GM10248 (cell line): ENCODE results near the gene GARIN5A.

Source experiments
- CTCF ChIA-PET: fragments of 300-600 bp; sonication (Branson Sonifier 250); formaldehyde crosslinking; extraction: SDS; loops from one replicate; lab custom pipeline; 2021; ENCODE audit warnings: antibody characterized with exemption; lab: Yijun Ruan, JAX
- POLR2A ChIA-PET: fragments of 350-650 bp; sonication (Branson Sonifier 250); formaldehyde crosslinking; extraction: SDS; loops from one replicate; lab custom pipeline; 2020; ENCODE audit warnings: antibody characterized with exemption; lab: Yijun Ruan, JAX
- DNase-seq: peaks from one replicate; pipeline ENCODE4 v3.0.0; 2012; ENCODE audit errors: extremely low spot score
- CTCF ChIP-seq: IDR thresholded peaks from 2 replicates; pipeline ENCODE4 v1.5.1; 2012; ENCODE audit warnings: mild to moderate bottlenecking, low read depth; ENCODE audit errors: extremely low read depth, missing control alignments, control extremely low read depth

The GARIN5A gene

GRCh38 chr19:50453243-50453642 lies 23.4 kb downstream of the GARIN5A start:
- CTCF ChIA-PET: interaction anchor here (0.8 to 0.9 kb wide), 2 partner anchors 9 to 11 kb away, joined by 3 to 4 read pairs; no protein-coding TSS in a partner anchor
- no peak for TF ChIP-seq CTCF
- DNase-seq: no peak
- POLR2A ChIA-PET: no interaction called here

- no peak for DNase-seq
- ChIA-PET CTCF (interaction anchor here (1.1 to 1.9 kb wide), 4 partner anchors 9 to 105 kb away, joined by 3 to 8 read pairs (median 5); no protein-coding TSS in a partner anchor), POLR2A (no interaction called here)
- no peak for TF ChIP-seq CTCF
Measured at GRCh38 chr19:50451223-50451534, 25.5 kb downstream of the GARIN5A start.

GRCh38 chr19:50450369-50451222 lies 26.1 kb downstream of the GARIN5A start:
- no peak for DNase-seq
- TF ChIP-seq CTCF: no peak
- ChIA-PET CTCF (interaction anchor here (1.1 to 1.9 kb wide), 6 partner anchors 10 to 106 kb away, joined by 3 to 8 read pairs (median 4); no protein-coding TSS in a partner anchor), POLR2A (no interaction called here)

GRCh38 chr19:50449236-50449899 lies 27.3 kb downstream of the GARIN5A start:
- DNase-seq: no peak
- CTCF ChIA-PET: interaction anchor here (1.0 to 1.9 kb wide), 4 partner anchors 9 to 34 kb away, joined by 3 to 8 read pairs (median 5); no protein-coding TSS in a partner anchor
- POLR2A ChIA-PET: no interaction called here
- TF ChIP-seq CTCF: no peak

- no peak for TF ChIP-seq CTCF
- CTCF ChIA-PET: interaction anchor here (1.3 to 1.5 kb wide), 3 partner anchors 13 to 90 kb away, joined by 3 to 10 read pairs (median 4); no protein-coding TSS in a partner anchor
- no peak for DNase-seq
- POLR2A ChIA-PET: no interaction called here
Measured at GRCh38 chr19:50447750-50448149, 28.9 kb downstream of the GARIN5A start.

GRCh38 chr19:50447053-50447452 lies 29.6 kb downstream of the GARIN5A start:
- ChIA-PET POLR2A (no interaction called here), CTCF (interaction anchor here (1.5 kb wide), 1 partner anchor 14 kb away, joined by 10 read pairs; no protein-coding TSS in a partner anchor)
- no peak for TF ChIP-seq CTCF
- no peak for DNase-seq
